Stimulated activated CD4-positive, alpha-beta T cell treated with anti-CD3 and anti-CD28 coated beads, Interleukin-1b, Interleukin-23, amount 100 ng/mL, for 24 hours (primary cell): Measurements from ENCODE around the gene INIP.
"Not testable (repeated sequence)": the region's sequence is repeated elsewhere in the genome, so short reads cannot be mapped to it uniquely, and the experiment has no call there.

Experiments used
- DNase-seq, 4 experiments: peaks; one replicate each; pipeline ENCODE4 v3.0.0-alpha.2; 2020; ENCODE audit warnings: low read depth in 4 of 4, low spot score in 1 of 4

The INIP gene

GRCh38 chr9:112743216-112743836 lies 25.4 kb upstream of the INIP start:
- no peak for DNase-seq

DNA sequence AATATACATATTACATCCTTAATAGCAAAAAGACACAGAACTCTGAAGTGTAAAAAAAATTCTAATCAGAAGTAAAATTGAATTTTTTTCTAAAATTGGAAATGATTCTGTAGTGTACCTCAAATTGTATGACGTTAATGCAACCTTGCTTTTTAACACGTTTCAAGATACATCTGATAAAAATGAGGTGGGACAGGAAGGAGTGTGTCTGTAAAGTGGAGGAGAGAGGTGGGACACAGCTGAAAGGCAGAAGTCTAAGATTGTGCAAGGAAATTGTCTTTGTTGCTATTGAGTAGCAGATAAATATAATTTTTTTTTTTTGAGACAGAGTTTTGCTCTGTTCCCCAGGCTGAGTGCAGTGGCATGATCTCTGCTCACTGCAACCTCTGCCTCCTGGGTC lies 17.0 kb upstream of the INIP start:
- no peak for DNase-seq

DNA sequence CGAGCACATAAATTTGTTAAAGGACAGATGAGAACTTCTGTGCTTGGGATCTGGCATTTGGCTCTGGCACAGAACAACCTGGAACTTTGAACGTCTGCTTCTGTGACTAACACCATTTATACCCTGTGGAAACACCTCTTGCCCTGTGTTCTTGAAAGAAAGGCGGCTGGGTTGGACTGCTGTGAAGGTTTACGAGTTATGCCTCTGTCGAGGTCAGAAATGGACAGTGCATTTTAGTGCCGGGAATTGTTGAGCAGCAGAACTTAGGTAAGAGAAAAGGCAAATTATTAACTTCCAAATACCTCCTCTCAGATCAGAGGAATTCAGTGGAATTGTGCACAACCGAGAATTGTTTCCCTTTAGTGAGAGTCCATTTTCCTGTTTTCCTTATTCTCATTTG lies 14.1 kb upstream of the INIP start:
- no peak for DNase-seq

- DNase-seq: no peak
Measured at GRCh38 chr9:112728401-112728800, 10.5 kb upstream of the INIP start.

DNA sequence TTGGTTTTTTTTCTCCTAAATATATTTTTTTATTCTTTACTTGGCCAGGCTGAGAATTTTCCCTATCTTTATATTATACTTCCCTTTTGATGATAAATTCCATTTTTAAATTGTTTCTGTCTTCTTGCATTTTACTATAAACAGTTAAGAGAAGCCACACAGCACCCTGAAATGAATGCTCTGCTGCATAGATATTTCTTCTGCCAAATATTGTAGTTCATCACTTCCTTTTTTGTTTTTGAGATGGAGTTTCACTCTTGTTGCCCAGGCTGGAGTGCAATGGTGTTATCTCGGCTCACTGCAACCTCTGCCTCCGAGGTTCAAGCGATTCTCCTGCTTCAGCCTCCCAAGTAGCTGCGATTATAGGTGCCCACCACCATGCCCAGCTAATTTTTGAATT lies 8.5 kb upstream of the INIP start:
- no peak for DNase-seq

DNA sequence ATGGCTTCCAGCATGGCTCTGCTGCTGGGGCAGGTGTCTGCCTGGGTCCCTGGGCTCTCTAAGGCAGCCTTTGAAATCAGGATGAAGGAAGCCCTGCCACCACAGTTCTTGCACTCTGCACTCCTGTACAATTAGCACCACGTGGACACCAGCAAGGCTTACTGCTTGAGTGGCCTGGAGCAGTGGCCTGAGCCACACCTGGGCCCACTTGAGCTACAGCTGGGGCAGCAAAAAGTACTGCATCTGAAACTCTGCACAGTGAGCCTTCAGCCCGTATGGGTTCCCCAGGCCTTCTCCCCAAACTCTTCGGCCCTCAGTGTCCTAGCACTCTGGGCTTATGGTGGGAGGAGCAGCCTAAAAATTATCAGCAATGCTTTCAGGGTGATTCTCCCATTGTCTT lies 8.0 kb upstream of the INIP start:
- DNase-seq: no peak

DNA sequence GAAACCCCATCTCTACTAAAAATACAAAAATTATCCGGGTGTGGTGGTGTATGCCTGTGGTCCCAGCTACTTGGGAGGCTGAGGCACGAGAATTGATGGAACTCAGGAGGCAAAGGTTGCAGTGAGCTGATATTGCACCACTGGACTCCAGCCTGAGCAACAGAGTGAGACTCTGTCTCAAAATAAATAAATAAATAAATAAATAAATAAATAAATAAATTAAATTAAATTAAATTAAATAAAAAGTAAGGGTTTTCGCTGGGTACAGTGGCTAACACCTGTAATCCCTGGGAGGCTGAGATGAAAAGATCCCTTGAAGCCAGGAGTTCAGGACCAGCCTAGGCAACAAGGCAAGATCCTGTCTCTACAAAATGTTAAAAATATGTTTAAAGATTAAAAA lies 4.8 kb upstream of the INIP start:
- not testable (repeated sequence) for DNase-seq

GRCh38 chr9:112720113-112720780 lies 2.3 kb upstream of the INIP start:
- no peak for DNase-seq

GRCh38 chr9:112719696-112720095 lies 1.8 kb upstream of the INIP start:
- DNase-seq: no peak

GRCh38 chr9:112719241-112719691 lies 1.3 kb upstream of the INIP start:
- no peak for DNase-seq

GRCh38 chr9:112712678-112713077 lies 5.2 kb downstream of the INIP start:
- no peak for DNase-seq

GRCh38 chr9:112711050-112711689 lies 6.7 kb downstream of the INIP start:
- no peak for DNase-seq

DNA sequence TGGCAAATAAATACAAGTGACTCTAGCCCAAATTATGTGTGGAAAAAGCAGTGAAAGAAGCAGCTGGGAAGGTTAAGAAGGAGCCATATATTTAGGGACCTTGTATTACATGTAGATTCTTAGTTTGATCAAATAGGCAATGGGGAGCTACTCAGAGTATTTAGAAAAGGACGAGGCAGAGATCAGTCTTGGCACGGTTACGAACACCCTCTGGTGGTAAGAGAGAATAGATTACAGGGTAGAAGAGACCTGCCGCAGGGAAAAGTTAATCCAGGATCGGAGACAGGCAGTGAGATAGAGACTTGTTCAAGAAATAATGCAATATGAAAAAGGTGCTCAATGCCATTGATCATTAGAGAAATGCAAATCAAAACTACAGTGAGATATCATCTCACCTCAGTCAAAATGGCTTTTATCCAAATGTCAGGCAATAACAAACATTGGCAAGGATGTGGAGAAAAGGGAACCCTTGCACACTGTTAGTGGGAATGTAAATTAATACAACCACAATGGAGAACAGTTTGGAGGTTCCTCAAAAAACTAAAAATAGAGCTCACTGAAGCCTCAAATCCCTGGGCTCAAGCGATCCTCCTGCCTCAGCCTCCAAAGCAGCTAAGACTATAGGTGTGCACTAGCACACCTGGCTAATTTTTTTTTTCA lies 12.0 kb downstream of the INIP start:
- DNase-seq: no peak

DNA sequence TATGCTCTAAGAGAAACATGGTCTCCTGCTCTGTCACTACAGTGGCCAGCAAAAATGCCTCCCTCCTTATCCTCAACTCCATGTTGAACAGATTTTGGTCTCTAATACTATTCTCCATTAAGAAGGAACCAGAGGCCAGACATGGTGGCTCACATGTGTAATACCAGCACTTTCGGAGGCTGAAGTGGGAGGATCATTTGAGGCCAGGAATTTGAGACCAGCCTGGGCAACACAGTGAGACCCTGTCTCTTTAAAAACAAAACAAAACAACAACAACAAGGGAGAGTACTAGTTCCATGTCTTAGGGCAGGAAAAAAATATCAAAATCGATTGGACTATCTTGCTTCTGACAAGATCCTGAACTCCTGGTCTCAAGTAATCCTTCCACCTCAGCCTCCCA lies 14.6 kb downstream of the INIP start:
- no peak for DNase-seq

DNA sequence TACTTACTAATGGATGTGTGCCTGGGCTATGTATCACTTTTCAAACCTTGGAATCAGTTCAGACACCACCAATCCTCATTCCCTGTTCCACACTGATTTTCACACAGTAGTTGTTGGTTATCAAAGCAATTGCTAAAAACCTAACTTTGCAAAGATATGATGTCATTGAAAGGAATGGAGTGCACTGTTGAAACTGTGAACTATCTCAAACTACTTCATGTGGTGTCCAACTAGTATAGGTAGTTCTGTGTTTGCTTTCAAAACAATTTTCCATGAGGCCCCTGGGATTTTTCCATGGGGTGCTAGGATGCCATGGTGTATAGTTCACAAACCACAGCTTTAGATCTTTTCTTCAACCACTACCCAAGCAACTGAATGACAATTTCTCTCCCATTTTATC lies 17.8 kb downstream of the INIP start:
- no peak for DNase-seq

DNA sequence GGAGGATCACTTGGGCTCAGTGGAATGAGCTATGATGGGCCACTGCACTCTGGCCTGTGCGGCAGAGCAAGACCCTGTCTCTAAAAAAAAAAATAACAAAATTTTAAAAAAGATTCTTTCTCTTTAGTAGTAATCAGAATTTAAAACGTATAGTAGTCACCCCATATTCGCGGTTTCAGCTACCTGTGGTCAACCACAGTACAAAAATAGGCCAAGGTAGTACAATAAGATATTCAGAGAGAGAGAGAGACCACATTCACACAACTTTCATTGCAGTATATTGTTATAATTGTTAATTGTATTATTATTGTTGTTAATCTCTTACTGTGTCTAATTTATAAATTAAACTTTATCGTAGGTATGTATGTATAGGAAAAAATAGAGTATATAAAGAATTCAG lies 18.7 kb downstream of the INIP start:
- no peak for DNase-seq

DNA sequence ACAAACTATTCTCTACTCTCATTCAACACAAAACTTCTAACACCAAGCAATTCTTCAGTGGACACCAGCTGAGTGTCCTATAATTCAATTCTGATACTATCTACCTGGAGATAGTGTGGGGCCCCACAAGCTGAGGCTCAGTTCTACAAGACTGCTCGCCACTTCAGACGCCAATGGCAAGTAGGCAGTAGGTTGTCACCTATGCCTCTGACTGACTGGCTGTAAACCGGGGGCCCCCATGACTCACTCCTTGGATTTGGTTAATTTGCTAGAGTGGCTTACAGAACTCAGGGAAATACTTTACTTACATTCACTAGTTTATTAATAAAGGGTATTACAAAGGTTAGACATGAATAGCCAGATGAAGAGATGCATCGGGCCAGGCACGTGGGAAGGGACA lies 21.5 kb downstream of the INIP start:
- DNase-seq: no peak

GRCh38 chr9:112694706-112695555 lies 23.0 kb downstream of the INIP start:
- DNase-seq: no peak

DNA sequence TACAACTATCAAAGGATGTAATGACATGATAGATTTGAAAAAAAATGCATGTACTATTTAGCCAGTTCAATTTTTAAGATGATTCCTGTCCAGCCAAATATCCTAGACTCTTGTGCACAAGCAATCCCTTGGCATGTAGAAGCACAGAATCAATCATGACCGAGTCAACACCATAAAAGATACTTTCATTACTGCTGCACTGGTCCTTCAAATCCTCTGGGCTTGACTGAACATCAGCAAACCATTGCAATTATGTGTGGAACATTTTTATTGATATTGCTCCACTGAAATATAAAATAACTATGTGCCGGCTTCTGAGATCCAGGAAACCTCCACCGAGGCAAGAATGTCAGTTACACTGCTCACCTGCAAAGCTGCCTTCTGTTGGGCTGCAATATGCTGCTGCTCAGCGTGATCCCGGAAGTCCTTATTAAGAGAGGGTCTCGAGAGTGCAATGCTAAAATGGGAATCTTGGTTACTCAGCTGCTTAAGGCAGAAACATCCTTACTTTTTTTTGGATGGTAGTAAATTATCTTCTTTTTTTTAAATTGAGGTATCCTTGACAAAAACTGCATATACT lies 28.7 kb downstream of the INIP start:
- no peak for DNase-seq

- DNase-seq: no peak
Measured at GRCh38 chr9:112680731-112681402, 37.0 kb downstream of the INIP start.
